ENCODE results near the gene MET.
"Not testable (repeated sequence)": the region's sequence is repeated elsewhere in the genome, so short reads cannot be mapped to it uniquely, and the experiment has no call there.

- not testable (repeated sequence) for TF ChIP-seq CTCF (tag by site-specific recombination; IDR thresholded peaks at IDR 0.05); AEBP2 (tag by site-specific recombination; IDR thresholded peaks at IDR 0.05; ENCODE audit: borderline replicate concordance); ZNF280D (tag by site-specific recombination; IDR thresholded peaks at IDR 0.05)
Observed at GRCh38 chr7:116643148-116643547, 28.8 kb upstream of the MET start.

Data from HEK293 (cell line).